OCI-LY3 (cell line): ENCODE measurements around the gene CHAD.

Source experiments
- H2AFZ ChIP-seq: fragments of 200-600, 300-600 bp; shearing (Covaris generic); 2 replicates; pipeline ENCODE4 v1.6.0; 2014; ENCODE audit warnings: antibody characterized with exemption, low read depth, low read length
- H3K27ac ChIP-seq: fragments of 200-600, 300-600 bp; sonication (generic); 2 replicates; pipeline ENCODE4 v1.5.1; 2014; ENCODE audit warnings: mild to moderate bottlenecking, low read length, moderate library complexity, mixed read lengths
- H3K27me3 ChIP-seq: fragments of 200-600, 300-600 bp; sonication (generic); 2 replicates; pipeline ENCODE4 v1.6.1; 2014; ENCODE audit warnings: low read depth, low read length, mixed read lengths
- H3K36me3 ChIP-seq: fragments of 200-600, 300-600 bp; sonication (generic); replicated peaks from 2 replicates; pipeline ENCODE3; 2014; ENCODE audit warnings: low read depth, low read length, mixed read lengths
- H3K4me1 ChIP-seq: fragments of 300-600, 200-600 bp; sonication (generic); 2 replicates; pipeline ENCODE4 v1.6.1; 2014; ENCODE audit warnings: low read length, mixed read lengths
- H3K4me2 ChIP-seq: fragments of 200-600, 300-600 bp; sonication (generic); 2 replicates; pipeline ENCODE4 v1.6.1; 2014; ENCODE audit warnings: low read length, mixed read lengths
- H3K4me3 ChIP-seq: fragments of 300-600, 200-600 bp; sonication (generic); 2 replicates; pipeline ENCODE4 v1.5.1; 2014; ENCODE audit warnings: antibody characterized with exemption, mild to moderate bottlenecking, low read length, moderate library complexity
- H3K79me2 ChIP-seq: fragments of 300-600, 200-600 bp; shearing (Covaris generic); 2 replicates; pipeline ENCODE4 v1.6.1; 2014; ENCODE audit warnings: mild to moderate bottlenecking, low read length, mixed read lengths
- H3K9ac ChIP-seq: fragments of 300-600, 200-600 bp; shearing (Covaris generic); 2 replicates; pipeline ENCODE4 v1.6.0; 2014; ENCODE audit warnings: mild to moderate bottlenecking, low read length, moderate library complexity
- H3K9me3 ChIP-seq: fragments of 200-600, 300-600 bp; shearing (Covaris generic); 2 replicates; pipeline ENCODE4 v1.6.1; 2014; ENCODE audit warnings: low read length, mixed read lengths; ENCODE audit not compliant: insufficient read depth
- H4K20me1 ChIP-seq: fragments of 200-600, 300-600 bp; sonication (generic); 2 replicates; pipeline ENCODE4 v1.6.1; 2016; ENCODE audit warnings: low read length, mixed read lengths; ENCODE audit not compliant: insufficient read depth
- CTCF ChIP-seq: fragments of 200-600, 300-600 bp; sonication (generic); IDR thresholded peaks from 2 replicates; pipeline ENCODE4 v1.5.1; 2014; ENCODE audit warnings: antibody characterized with exemption, low read length, low read depth
- EZH2phosphoT487 ChIP-seq: fragments of 200-600 bp; shearing (Covaris generic); IDR thresholded peaks from 2 replicates; pipeline ENCODE4 v1.6.1; 2018; ENCODE audit warnings: antibody characterized with exemption, mixed run types, low read depth

Gene CHAD

GRCh38 chr17:50493744-50494143, 25.1 kb upstream of the CHAD start:
- TF ChIP-seq CTCF (no peak), EZH2phosphoT487 (no peak)
- Histone ChIP-seq H4K20me1 (no peaks in the 10 kb centered on the region), H3K27me3 (no peaks in the 10 kb centered on the region), H2AFZ (no peak overlapping the region), H3K4me1 (no peaks in the 10 kb centered on the region), H3K79me2 (no peaks in the 10 kb centered on the region), H3K4me3 (no peak overlapping the region), H3K9me3 (no peaks in the 10 kb centered on the region), H3K27ac (no peak overlapping the region), H3K9ac (no peak overlapping the region), H3K36me3 (no peaks in the 10 kb centered on the region), H3K4me2 (no peak overlapping the region)

DNA sequence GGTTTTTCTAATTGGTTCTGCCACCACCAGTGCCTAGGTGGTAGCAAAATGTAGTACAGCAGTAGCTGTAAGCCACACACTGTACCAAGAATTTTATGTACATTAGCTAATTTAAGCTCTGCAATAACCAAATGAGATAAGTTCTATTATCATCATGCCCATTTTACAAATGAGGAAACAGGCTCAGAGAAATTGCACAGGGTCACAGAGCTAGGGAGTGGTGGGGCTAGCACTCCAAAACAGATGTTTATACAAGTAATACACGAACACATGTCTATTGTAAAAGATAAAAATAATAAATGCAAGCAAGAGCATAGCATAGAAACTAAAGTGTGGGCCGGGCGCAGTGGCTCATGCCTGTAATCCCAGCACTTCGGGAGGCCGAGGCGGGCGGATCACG, 23.5 kb upstream of the CHAD start:
- Histone ChIP-seq H3K9me3 (no peaks in the 10 kb centered on the region), H2AFZ (no peak overlapping the region), H3K36me3 (no peaks in the 10 kb centered on the region), H3K79me2 (no peaks in the 10 kb centered on the region), H4K20me1 (no peaks in the 10 kb centered on the region), H3K9ac (no peak overlapping the region), H3K4me1 (no peaks in the 10 kb centered on the region), H3K27ac (no peak overlapping the region), H3K4me2 (no peak overlapping the region), H3K4me3 (no peak overlapping the region), H3K27me3 (no peaks in the 10 kb centered on the region)
- TF ChIP-seq EZH2phosphoT487 = no peak

DNA sequence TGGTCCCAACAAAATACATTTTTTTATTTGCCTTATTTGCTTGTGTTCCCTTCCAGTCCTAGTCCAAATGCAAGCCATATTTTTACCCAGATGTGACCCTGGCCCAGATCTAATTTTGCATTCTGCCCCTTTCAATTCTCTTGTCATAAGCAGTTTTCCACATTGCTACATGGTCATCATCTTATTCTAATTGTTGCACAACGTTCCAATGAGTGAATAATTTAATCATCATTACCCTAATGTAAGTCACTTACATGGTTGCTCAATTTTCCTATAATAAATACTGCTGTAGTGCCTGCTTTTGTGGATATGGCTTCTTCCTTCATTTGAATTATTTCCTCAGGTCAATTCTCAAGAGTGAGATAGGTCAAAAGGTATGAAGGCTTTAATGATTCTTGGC, 22.8 kb upstream of the CHAD start:
- H3K4me2 ChIP-seq = no peak overlapping the region
- H3K36me3 ChIP-seq = no peaks in the 10 kb centered on the region
- H3K9me3 ChIP-seq = no peaks in the 10 kb centered on the region
- H2AFZ ChIP-seq = no peak overlapping the region
- no peaks in the 10 kb centered on the region for H4K20me1 ChIP-seq
- no peak overlapping the region for H3K4me3 ChIP-seq
- no peaks in the 10 kb centered on the region for H3K27me3 ChIP-seq
- no peak overlapping the region for H3K9ac ChIP-seq
- no peak overlapping the region for H3K27ac ChIP-seq
- TF ChIP-seq EZH2phosphoT487 (no peak), CTCF (no peak)
- H3K79me2 ChIP-seq = no peaks in the 10 kb centered on the region
- no peaks in the 10 kb centered on the region for H3K4me1 ChIP-seq

GRCh38 chr17:50488880-50489279, 20.2 kb upstream of the CHAD start:
- no peaks in the 10 kb centered on the region for H3K27me3 ChIP-seq
- TF ChIP-seq CTCF = no peak
- TF ChIP-seq EZH2phosphoT487 = no peak
- no peaks in the 10 kb centered on the region for H3K4me1 ChIP-seq
- H3K9ac ChIP-seq = no peak overlapping the region
- H2AFZ ChIP-seq = no peak overlapping the region
- no peak overlapping the region for H3K4me2 ChIP-seq
- no peak overlapping the region for H3K27ac ChIP-seq
- H3K36me3 ChIP-seq = peaks cover 10% of the 10 kb centered on the region
- no peaks in the 10 kb centered on the region for H4K20me1 ChIP-seq
- no peaks in the 10 kb centered on the region for H3K9me3 ChIP-seq
- H3K4me3 ChIP-seq = no peak overlapping the region
- H3K79me2 ChIP-seq = no peaks in the 10 kb centered on the region
